Glomerular visceral epithelial cell (primary cell): ENCODE results near the gene TMEM250.

Experiments used
- DNase-seq: peaks from one replicate; pipeline ENCODE4 v3.0.0-alpha.2; 2016; ENCODE audit errors: extremely low spot score

TMEM250 gene

GRCh38 chr9:136147890-136148714 lies 29.4 kb upstream of the TMEM250 start:
- DNase-seq, result no peak

GRCh38 chr9:136147038-136147889 lies 28.6 kb upstream of the TMEM250 start:
- no peak for DNase-seq

GRCh38 chr9:136146126-136147037 lies 27.7 kb upstream of the TMEM250 start:
- no peak for DNase-seq

- DNase-seq, result no peak
These were observed 26.9 kb upstream of the TMEM250 start for GRCh38 chr9:136145580-136145979.

GRCh38 chr9:136144450-136144849 lies 25.8 kb upstream of the TMEM250 start:
- DNase-seq, result no peak

- DNase-seq, result no peak
These were observed 24.7 kb upstream of the TMEM250 start for GRCh38 chr9:136143215-136144001.

- DNase-seq, result no peak
These were observed 24.2 kb upstream of the TMEM250 start for GRCh38 chr9:136142859-136143214.

- DNase-seq, result no peak
These were observed 23.7 kb upstream of the TMEM250 start for GRCh38 chr9:136142414-136142796.

GRCh38 chr9:136141682-136142413 lies 23.2 kb upstream of the TMEM250 start:
- no peak for DNase-seq

- no peak for DNase-seq
These were observed 22.3 kb upstream of the TMEM250 start for GRCh38 chr9:136140966-136141365.

- no peak for DNase-seq
These were observed 21.4 kb upstream of the TMEM250 start for GRCh38 chr9:136140046-136140445.

GRCh38 chr9:136138566-136138965 lies 19.9 kb upstream of the TMEM250 start:
- DNase-seq, result peak; percentile 26

- DNase-seq, result no peak
These were observed 18.9 kb upstream of the TMEM250 start for GRCh38 chr9:136137321-136138265.

GRCh38 chr9:136136127-136136925 lies 17.7 kb upstream of the TMEM250 start:
- no peak for DNase-seq

- DNase-seq, result no peak
These were observed 16.9 kb upstream of the TMEM250 start for GRCh38 chr9:136135326-136136126.

- no peak for DNase-seq
These were observed 15.3 kb upstream of the TMEM250 start for GRCh38 chr9:136133959-136134484.

- DNase-seq, result no peak
These were observed 14.7 kb upstream of the TMEM250 start for GRCh38 chr9:136133191-136133958.
